HepG2 (cell line): ENCODE results near the gene PHF19. TPM values are rescaled to one million over a fixed set of nuclear protein-coding genes. Genes with fewer than 3 reads are reported as not detected.

Experiments used
- ATAC-seq: fragments of 200-7000 bp; cut with Tn5 transposase; 3 replicates; pipeline ENCODE4 v1.9.1; 2020; ENCODE audit warnings: mild to moderate bottlenecking, moderate library complexity
- BruUV-seq: library from RNA; stranded (reverse); fragments of 400-500 nt; replicated peaks from 2 replicates; lab custom pipeline; 2021; lab: Mats Ljungman, UMichigan
- CTCF ChIA-PET: fragments of 300-600 bp; formaldehyde crosslinking; extraction: SDS; loops from one replicate; lab custom pipeline; 2021; ENCODE audit warnings: low total read pairs, inconsistent platforms, low intra/inter-chr PET ratio; lab: Yijun Ruan, JAX
- POLR2A ChIA-PET: fragments of 350-600 bp; sonication (Branson Sonifier 250); formaldehyde crosslinking; loops from one replicate; lab custom pipeline; 2020; ENCODE audit warnings: antibody characterized with exemption, inconsistent platforms; lab: Yijun Ruan, JAX
- DNase-seq: peaks from one replicate; pipeline ENCODE4 v3.0.0-alpha.2; 2015; ENCODE audit warnings: low spot score
- FAIRE-seq: peaks from 3 replicates; lab custom pipeline; 2011; peaks lifted over from hg19 to GRCh38; lab: Jason Lieb, UNC
- H2AFZ ChIP-seq: one replicate; pipeline ENCODE4 v1.6.1; 2011; ENCODE audit warnings: low read length, inconsistent platforms
- H3K27ac ChIP-seq: fragments of 300-600 bp; 3 replicates; pipeline ENCODE4 v1.8.0; 2011; ENCODE audit warnings: mixed run types, mild to moderate bottlenecking, mixed read lengths, low read length, inconsistent platforms; ENCODE audit not compliant: insufficient read depth; ENCODE audit errors: extremely low read length
- H3K27me3 ChIP-seq, 2 experiments: fragments of 200-600 bp in 1 of 2; 2 replicates in 1 of 2; 3 replicates in 1 of 2; pipeline versions ENCODE4 v1.6.0 to v1.8.0; 2011; ENCODE audit warnings: low read length in 2 of 2, mild to moderate bottlenecking in 2 of 2, moderate library complexity in 2 of 2, inconsistent platforms in 1 of 2; ENCODE audit not compliant: insufficient read depth in 2 of 2, control insufficient read depth in 1 of 2
- H3K36me3 ChIP-seq, 2 experiments: fragments of 200-600 bp in 1 of 2; replicated peaks in 1 of 2; 2 replicates in 1 of 2; 3 replicates in 1 of 2; pipeline versions ENCODE4 v1.5.1 to v1.8.0; 2011; ENCODE audit warnings: low read length in 2 of 2, inconsistent platforms in 1 of 2; ENCODE audit not compliant: insufficient read depth in 2 of 2, control insufficient read depth in 1 of 2
- H3K4me1 ChIP-seq: 2 replicates; pipeline ENCODE4 v1.5.1; 2012; ENCODE audit warnings: low read length, inconsistent platforms; ENCODE audit not compliant: insufficient read depth
- H3K4me2 ChIP-seq: 2 replicates; pipeline ENCODE4 v1.6.0; 2011; ENCODE audit warnings: low read depth, low read length, inconsistent platforms
- H3K4me3 ChIP-seq, 3 experiments: fragments of 200-600 bp in 1 of 3; sonication (generic), shearing (Covaris generic) in 1 of 3; replicated peaks in 1 of 3; 2 replicates each; pipeline ENCODE4 v1.5.1; 2011 to 2016; ENCODE audit warnings: low read length in 3 of 3, inconsistent platforms in 2 of 3, low read depth in 2 of 3, mild to moderate bottlenecking in 2 of 3, control low read depth in 1 of 3, mixed read lengths in 1 of 3; ENCODE audit not compliant: insufficient read depth in 1 of 3
- H3K79me2 ChIP-seq: one replicate; pipeline ENCODE4 v1.6.1; 2011; ENCODE audit warnings: low read length, inconsistent platforms; ENCODE audit not compliant: insufficient read depth
- H3K9ac ChIP-seq: 2 replicates; pipeline ENCODE4 v1.6.0; 2011; ENCODE audit warnings: mild to moderate bottlenecking, low read depth, low read length, inconsistent platforms; ENCODE audit not compliant: insufficient read depth
- H3K9me3 ChIP-seq: 2 replicates; pipeline ENCODE4 v1.5.1; 2012; ENCODE audit warnings: mild to moderate bottlenecking, low read length
- H4K20me1 ChIP-seq: 2 replicates; pipeline ENCODE4 v1.6.0; 2011; ENCODE audit warnings: inconsistent platforms, mild to moderate bottlenecking, low read length, moderate library complexity; ENCODE audit not compliant: insufficient read depth
- DZIP1 ChIP-seq: sonication (generic); formaldehyde crosslinking; IDR thresholded peaks from 2 replicates; pipeline ENCODE4 v1.5.0; 2020; ENCODE audit warnings: mild to moderate bottlenecking, missing genetic modification reagents
- FOXA1 ChIP-seq, 2 experiments: fragments of 450-650 bp in 1 of 2; sonication (generic) in 1 of 2; formaldehyde crosslinking in 1 of 2; IDR thresholded peaks; 2 replicates each; pipeline versions ENCODE4 v1.4.0 to v1.6.1; 2016 to 2020; ENCODE audit warnings: missing genetic modification reagents in 1 of 2
- HOXA5 ChIP-seq: sonication (generic); formaldehyde crosslinking; IDR thresholded peaks from 2 replicates; pipeline ENCODE4 v1.4.0; 2020; ENCODE audit warnings: missing genetic modification reagents
- MED8 ChIP-seq: sonication (generic); formaldehyde crosslinking; IDR thresholded peaks from 2 replicates; pipeline ENCODE4 v1.8.1; 2023; ENCODE audit warnings: mild to moderate bottlenecking, missing genetic modification reagents; ENCODE audit not compliant: insufficient replicate concordance
- MYPOP ChIP-seq: sonication (generic); formaldehyde crosslinking; IDR thresholded peaks from 2 replicates; pipeline ENCODE4 v1.8.1; 2023; ENCODE audit warnings: mild to moderate bottlenecking, moderate library complexity, missing genetic modification reagents
- TFDP1 ChIP-seq: IDR thresholded peaks from 2 replicates; pipeline ENCODE4 v1.6.1; 2016; ENCODE audit warnings: missing compliant biosample characterization, missing genetic modification reagents, borderline replicate concordance
- TFDP2 ChIP-seq: sonication (generic); formaldehyde crosslinking; IDR thresholded peaks from 2 replicates; pipeline ENCODE4 v1.4.0; 2020; ENCODE audit warnings: missing genetic modification reagents
- ZBTB26 ChIP-seq: IDR thresholded peaks from 2 replicates; pipeline ENCODE4 v1.6.1; 2016; ENCODE audit warnings: missing compliant biosample characterization, missing genetic modification reagents, borderline replicate concordance
- ZBTB3 ChIP-seq: sonication (generic); formaldehyde crosslinking; IDR thresholded peaks from 2 replicates; pipeline ENCODE4 v1.4.0; 2020; ENCODE audit warnings: low read depth, mild to moderate bottlenecking, moderate library complexity, missing genetic modification reagents, borderline replicate concordance
- ZNF230 ChIP-seq: sonication (generic); formaldehyde crosslinking; IDR thresholded peaks from 2 replicates; pipeline ENCODE4 v1.4.0; 2020; ENCODE audit warnings: mild to moderate bottlenecking, missing genetic modification reagents
- ZNF335 ChIP-seq: sonication (generic); formaldehyde crosslinking; IDR thresholded peaks from 2 replicates; pipeline ENCODE4 v1.4.0; 2020; ENCODE audit warnings: missing genetic modification reagents
- ZNF510 ChIP-seq: sonication (generic); formaldehyde crosslinking; IDR thresholded peaks from 2 replicates; pipeline ENCODE4 v1.4.0; 2020; ENCODE audit warnings: low read depth, mild to moderate bottlenecking, missing genetic modification reagents
- ZNF691 ChIP-seq: sonication (generic); formaldehyde crosslinking; IDR thresholded peaks from 2 replicates; pipeline ENCODE4 v1.4.0; 2020; ENCODE audit warnings: missing genetic modification reagents, low read depth, mild to moderate bottlenecking, borderline replicate concordance
- WGBS: methylation state at CpG from one replicate; pipeline ENCODE4 v1.1.6; 2017; ENCODE audit warnings: low lambda C conversion rate; 5-methylcytosine and 5-hydroxymethylcytosine counted together
- in situ Hi-C: cut with HindIII; loops from 2 replicates; pipeline ENCODE4 v1.10.0; 2017; ENCODE audit warnings: low pct_unique_long_range_greater_than_20kb; ENCODE audit not compliant: extremely low pct_ligation_motif_present
- intact Hi-C: fragments of 100-400 bp; cut with micrococcal nuclease; formaldehyde crosslinking; loops from one replicate; pipeline ENCODE4 v1.10.0; 2022; ENCODE audit not compliant: unreplicated experiment
- polyA plus RNA-seq, 8 experiments: library from polyadenylated mRNA; depleted of rRNA in 3 of 8; stranded (reverse) in 7 of 8; unstranded in 1 of 8; fragments of >200 nt; fragmentation: Illumina TruSeq in 4 of 8; extraction: Trizol in 4 of 8; gene quantifications; 2 replicates each; pipeline versions ENCODE4 v1.2.1 to v1.2.3, GENCODE V29; 2011 to 2016; ENCODE audit warnings: low read depth in 4 of 8, missing spikeins in 1 of 8, mixed read lengths in 1 of 8; ENCODE audit not compliant: insufficient read depth in 1 of 8
- total RNA-seq, 5 experiments: library from RNA; depleted of rRNA; stranded (reverse); fragments of >200 nt; fragmentation: Illumina TruSeq; extraction: Trizol; gene quantifications; 2 replicates each; pipeline ENCODE4 v1.2.3, GENCODE V29; 2016; ENCODE audit warnings: low read depth in 1 of 5

The PHF19 gene
- total and polyA plus RNA-seq, 2 of the 13 experiments (the other 11 are each of a cell fraction or from before 2014, with no cell fraction given): 29.7 to 41.3 TPM

GRCh38 chr9:120922404-120923195 lies 45.6 kb upstream of the PHF19 start:
- H3K9me3 ChIP-seq: no peaks in the 10 kb centered on the region
- ChIA-PET CTCF (no interaction called here), POLR2A (no interaction called here)
- no peak overlapping the region for H3K4me3 ChIP-seq
- FAIRE-seq (no peak), DNase-seq (no peak), ATAC-seq (no peak)
- H3K4me2 ChIP-seq: no peak overlapping the region
- peaks cover 25% of the 10 kb centered on the region for H3K4me1 ChIP-seq
- no TSS peak for BruUV-seq
- H3K27me3 ChIP-seq: peaks cover 0 to 9% of the 10 kb centered on the region in 2 experiments; a peak in 2 of 5 replicates
- in situ Hi-C loops: no loop called here
- intact Hi-C loops: no loop called here
- no peaks in the 10 kb centered on the region for H3K36me3 ChIP-seq
- no peaks in the 10 kb centered on the region for H4K20me1 ChIP-seq
- 52% methylated on average over 7 of the region's 7 CpGs for WGBS
- no peak overlapping the region for H3K27ac ChIP-seq
- H3K79me2 ChIP-seq: no peaks in the 10 kb centered on the region
- no peak overlapping the region for H2AFZ ChIP-seq
- no peak overlapping the region for H3K9ac ChIP-seq
- no peak for TF ChIP-seq FOXA1 (IDR thresholded peaks at IDR 0.05)
- TF ChIP-seq FOXA1 (CRISPR knock-in tag; IDR thresholded peaks at IDR 0.05): no peak
- TF ChIP-seq ZNF230: no peak
- no peak for TF ChIP-seq HOXA5 (CRISPR knock-in tag)
- no peak for TF ChIP-seq DZIP1 (CRISPR knock-in tag)
- no peak for TF ChIP-seq TFDP1 (CRISPR knock-in tag)
- no peak for TF ChIP-seq MYPOP (CRISPR knock-in tag)
- TF ChIP-seq ZNF510: no peak
- TF ChIP-seq ZNF335 (CRISPR knock-in tag): no peak
- TF ChIP-seq ZBTB26 (CRISPR knock-in tag): no peak
- no peak for TF ChIP-seq ZNF691 (CRISPR knock-in tag)
- no peak for TF ChIP-seq ZBTB3 (CRISPR knock-in tag)
- TF ChIP-seq MED8: no peak
- no peak for TF ChIP-seq TFDP2
